H9 (cell line): ENCODE results near the gene ROCK1. TPM values are rescaled to one million over a fixed set of nuclear protein-coding genes. Genes with fewer than 3 reads are reported as not detected.

Experiments
- DNase-seq: peaks from one replicate; pipeline ENCODE4 v3.0.0-alpha.2; 2017
- H2AFZ ChIP-seq: one replicate; pipeline ENCODE4 v1.6.1; 2013; ENCODE audit warnings: mild to moderate bottlenecking, low read length, control low read depth, moderate library complexity
- H2AK5ac ChIP-seq: 2 replicates; pipeline ENCODE4 v1.6.1; 2013; ENCODE audit warnings: low read length, control low read depth, mixed read lengths; ENCODE audit not compliant: insufficient read length
- H2BK120ac ChIP-seq: one replicate; pipeline ENCODE4 v1.6.1; 2013; ENCODE audit warnings: low read depth, mild to moderate bottlenecking, low read length, control low read depth, inconsistent platforms; ENCODE audit not compliant: poor library complexity, severe bottlenecking
- H2BK12ac ChIP-seq: 2 replicates; pipeline ENCODE4 v1.6.1; 2013; ENCODE audit warnings: low read length, control low read depth, mixed read lengths, low read depth; ENCODE audit not compliant: insufficient read length
- H2BK15ac ChIP-seq: 2 replicates; pipeline ENCODE4 v1.6.1; 2013; ENCODE audit warnings: low read depth, low read length, control low read depth
- H2BK20ac ChIP-seq: one replicate; pipeline ENCODE4 v1.6.1; 2013; ENCODE audit warnings: low read depth, mild to moderate bottlenecking, low read length, control low read depth, inconsistent platforms; ENCODE audit not compliant: poor library complexity, severe bottlenecking
- H2BK5ac ChIP-seq: 2 replicates; pipeline ENCODE4 v1.6.1; 2013; ENCODE audit warnings: low read length, control low read depth, mixed read lengths; ENCODE audit not compliant: insufficient read length
- H3K14ac ChIP-seq: 2 replicates; pipeline ENCODE4 v1.6.1; 2013; ENCODE audit warnings: low read length, control low read depth; ENCODE audit not compliant: insufficient read depth
- H3K18ac ChIP-seq: 2 replicates; pipeline ENCODE4 v1.6.1; 2013; ENCODE audit warnings: low read depth, mild to moderate bottlenecking, mixed read lengths, low read length, control low read depth; ENCODE audit not compliant: insufficient read length
- H3K23ac ChIP-seq: 2 replicates; pipeline ENCODE4 v1.6.1; 2013; ENCODE audit warnings: low read length, control low read depth, mixed read lengths, low read depth; ENCODE audit not compliant: insufficient read length
- H3K23me2 ChIP-seq: 2 replicates; pipeline ENCODE4 v1.6.1; 2013; ENCODE audit warnings: low read depth, mild to moderate bottlenecking, mixed read lengths, low read length, control low read depth; ENCODE audit not compliant: insufficient read length, poor library complexity, severe bottlenecking
- H3K27ac ChIP-seq: 2 replicates; pipeline ENCODE4 v1.5.1; 2013; ENCODE audit warnings: low read length, control low read depth, mixed read lengths, low read depth; ENCODE audit not compliant: insufficient read length
- H3K27me3 ChIP-seq: 2 replicates; pipeline ENCODE4 v1.6.1; 2013; ENCODE audit warnings: low read length, control low read depth, inconsistent platforms; ENCODE audit not compliant: insufficient read depth
- H3K4ac ChIP-seq: 2 replicates; pipeline ENCODE4 v1.6.1; 2013; ENCODE audit warnings: low read depth, mild to moderate bottlenecking, control low read depth, inconsistent platforms, low read length, moderate library complexity
- H3K4me1 ChIP-seq: 2 replicates; pipeline ENCODE4 v1.6.1; 2013; ENCODE audit warnings: low read length, control low read depth, inconsistent platforms; ENCODE audit not compliant: insufficient read depth
- H3K4me2 ChIP-seq: 2 replicates; pipeline ENCODE4 v1.6.1; 2013; ENCODE audit warnings: low read length, control low read depth, mixed read lengths; ENCODE audit not compliant: insufficient read length, insufficient read depth
- H3K56ac ChIP-seq: 2 replicates; pipeline ENCODE4 v1.6.1; 2013; ENCODE audit warnings: low read depth, mild to moderate bottlenecking, mixed read lengths, low read length, control low read depth; ENCODE audit not compliant: insufficient read length
- H3K79me1 ChIP-seq: 2 replicates; pipeline ENCODE4 v1.6.1; 2013; ENCODE audit warnings: low read depth, mild to moderate bottlenecking, moderate library complexity, low read length, control low read depth, inconsistent platforms; ENCODE audit not compliant: insufficient read depth, poor library complexity, severe bottlenecking
- H3K79me2 ChIP-seq: 2 replicates; pipeline ENCODE4 v1.6.1; 2013; ENCODE audit warnings: low read length, control low read depth, inconsistent platforms; ENCODE audit not compliant: insufficient read depth
- H3K9ac ChIP-seq: 2 replicates; pipeline ENCODE4 v1.6.1; 2013; ENCODE audit warnings: low read length, control low read depth, mixed read lengths; ENCODE audit not compliant: insufficient read length; ENCODE audit errors: extremely low read depth
- H3K9me3 ChIP-seq: one replicate; pipeline ENCODE4 v1.6.1; 2013; ENCODE audit warnings: low read depth, low read length, inconsistent platforms; ENCODE audit not compliant: control insufficient read depth
- H3T11ph ChIP-seq: one replicate; pipeline ENCODE4 v1.6.1; 2013; ENCODE audit warnings: mild to moderate bottlenecking, low read length, control low read depth, inconsistent platforms
- H4K20me1 ChIP-seq: one replicate; pipeline ENCODE4 v1.6.1; 2013; ENCODE audit not compliant: control insufficient read depth, insufficient read length, insufficient read depth
- H4K5ac ChIP-seq: 2 replicates; pipeline ENCODE4 v1.6.1; 2013; ENCODE audit warnings: low read depth, mild to moderate bottlenecking, mixed read lengths, low read length, control low read depth; ENCODE audit not compliant: insufficient read length
- H4K8ac ChIP-seq: replicated peaks from 2 replicates; pipeline ENCODE4 v1.6.1; 2013; ENCODE audit warnings: low read length, control low read depth, mixed read lengths, low read depth; ENCODE audit not compliant: insufficient read length
- H4K91ac ChIP-seq: 2 replicates; pipeline ENCODE4 v1.6.1; 2013; ENCODE audit warnings: low read depth, mild to moderate bottlenecking, moderate library complexity, mixed read lengths, low read length, control low read depth; ENCODE audit not compliant: insufficient read length
- H3K27ac Mint-ChIP-seq, 3 experiments: 2 replicates in 2 of 3; 3 replicates in 1 of 3; pipeline ENCODE4 v1.8.0; 2020 to 2021; ENCODE audit warnings: mixed read lengths in 3 of 3, mild to moderate bottlenecking in 1 of 3, moderate library complexity in 1 of 3
- H3K27me3 Mint-ChIP-seq: 2 replicates; pipeline ENCODE4 v1.8.0; 2021; ENCODE audit warnings: low read depth, mild to moderate bottlenecking, moderate library complexity, mixed read lengths
- H3K36me3 Mint-ChIP-seq, 3 experiments: 2 replicates in 2 of 3; 3 replicates in 1 of 3; pipeline ENCODE4 v1.8.0; 2020 to 2021; ENCODE audit warnings: low read depth in 3 of 3, mixed read lengths in 3 of 3; ENCODE audit not compliant: insufficient read depth in 1 of 3
- H3K4me1 Mint-ChIP-seq, 2 experiments: 2 replicates each; pipeline ENCODE4 v1.8.0; 2020; ENCODE audit warnings: mixed read lengths in 2 of 2
- H3K4me3 Mint-ChIP-seq, 2 experiments: 2 replicates in 1 of 2; 3 replicates in 1 of 2; pipeline ENCODE4 v1.8.0; 2020 to 2021; ENCODE audit warnings: mild to moderate bottlenecking in 2 of 2, mixed read lengths in 2 of 2, moderate library complexity in 1 of 2
- H3K9me3 Mint-ChIP-seq, 2 experiments: 2 replicates in 1 of 2; 3 replicates in 1 of 2; pipeline ENCODE4 v1.8.0; 2020; ENCODE audit warnings: mild to moderate bottlenecking in 2 of 2, mixed read lengths in 2 of 2, moderate library complexity in 1 of 2
- CTCF ChIP-seq: fragments of 200-600 bp; sonication (generic); conservative IDR thresholded peaks from 3 replicates; pipeline ENCODE4 v1.8.0; 2021; ENCODE audit warnings: antibody characterized with exemption, mild to moderate bottlenecking
- total RNA-seq: library from RNA; stranded (reverse); gene quantifications from 2 replicates; pipeline ENCODE4 v1.2.1, GENCODE V29; 2021

Gene ROCK1
- total RNA-seq, 1 experiment from 2014 or later: 38.2 TPM

- H3K79me1 ChIP-seq: no peaks in the 10 kb centered on the region
- H3K27me3 ChIP-seq: no peaks in the 10 kb centered on the region
- Mint-ChIP-seq H3K27ac (no peak overlapping the region), H3K4me1 (peaks cover 4 to 5% of the 10 kb centered on the region in 2 experiments; a peak in 3 of 4 replicates), H3K27me3 (no peaks in the 10 kb centered on the region), H3K9me3 (no peaks in the 10 kb centered on the region), H3K36me3 (no peaks in the 10 kb centered on the region; a peak in 1 of 7 replicates), H3K4me3 (no peak overlapping the region)
- DNase-seq: no peak
- H3K23me2 ChIP-seq: no peaks in the 10 kb centered on the region
- H3K23ac ChIP-seq: no peak overlapping the region
- H4K5ac ChIP-seq: no peak overlapping the region
- H2AK5ac ChIP-seq: no peak overlapping the region
- H3K27ac ChIP-seq: no peak overlapping the region
- no peak overlapping the region for H2BK5ac ChIP-seq
- H3K56ac ChIP-seq: no peak overlapping the region
- H3K14ac ChIP-seq: no peak overlapping the region
- no peak overlapping the region for H2BK20ac ChIP-seq
- no peak overlapping the region for H2BK120ac ChIP-seq
- H3K9me3 ChIP-seq: no peaks in the 10 kb centered on the region
- no peak overlapping the region for H4K91ac ChIP-seq
- no peaks in the 10 kb centered on the region for H3K4me1 ChIP-seq
- TF ChIP-seq CTCF: no peak
- H3K4ac ChIP-seq: no peak overlapping the region
- H4K20me1 ChIP-seq: no peaks in the 10 kb centered on the region
- H2AFZ ChIP-seq: no peak overlapping the region
- no peak overlapping the region for H2BK12ac ChIP-seq
- H3K18ac ChIP-seq: no peak overlapping the region
- H2BK15ac ChIP-seq: no peak overlapping the region
- H3K9ac ChIP-seq: no peak overlapping the region
- H4K8ac ChIP-seq: no peak overlapping the region
- no peak overlapping the region for H3K4me2 ChIP-seq
- no peaks in the 10 kb centered on the region for H3K79me2 ChIP-seq
- no peak overlapping the region for H3T11ph ChIP-seq
Measured at GRCh38 chr18:21064347-21064746, 47.3 kb downstream of the ROCK1 start.
